Dermis blood vessel endothelial cell (primary cell): ENCODE results near the gene NDRG2. TPM values are rescaled to one million over a fixed set of nuclear protein-coding genes. Genes with fewer than 3 reads are reported as not detected.
"Not testable (repeated sequence)": the region's sequence is repeated elsewhere in the genome, so short reads cannot be mapped to it uniquely, and the experiment has no call there.

Experiments used
- DNase-seq: peaks from one replicate; pipeline ENCODE4 v3.0.0; 2010
- total RNA-seq: library from RNA; depleted of rRNA; stranded (reverse); fragments of >200 nt; gene quantifications from 2 replicates; pipeline ENCODE4 v1.2.3, GENCODE V29; 2014

The NDRG2 gene
- total RNA-seq, 1 donor from 2014 or later, result 3.6 TPM

- no peak for DNase-seq
These were observed 8.4 kb upstream of the NDRG2 start for GRCh38 chr14:21033133-21033698.

DNA sequence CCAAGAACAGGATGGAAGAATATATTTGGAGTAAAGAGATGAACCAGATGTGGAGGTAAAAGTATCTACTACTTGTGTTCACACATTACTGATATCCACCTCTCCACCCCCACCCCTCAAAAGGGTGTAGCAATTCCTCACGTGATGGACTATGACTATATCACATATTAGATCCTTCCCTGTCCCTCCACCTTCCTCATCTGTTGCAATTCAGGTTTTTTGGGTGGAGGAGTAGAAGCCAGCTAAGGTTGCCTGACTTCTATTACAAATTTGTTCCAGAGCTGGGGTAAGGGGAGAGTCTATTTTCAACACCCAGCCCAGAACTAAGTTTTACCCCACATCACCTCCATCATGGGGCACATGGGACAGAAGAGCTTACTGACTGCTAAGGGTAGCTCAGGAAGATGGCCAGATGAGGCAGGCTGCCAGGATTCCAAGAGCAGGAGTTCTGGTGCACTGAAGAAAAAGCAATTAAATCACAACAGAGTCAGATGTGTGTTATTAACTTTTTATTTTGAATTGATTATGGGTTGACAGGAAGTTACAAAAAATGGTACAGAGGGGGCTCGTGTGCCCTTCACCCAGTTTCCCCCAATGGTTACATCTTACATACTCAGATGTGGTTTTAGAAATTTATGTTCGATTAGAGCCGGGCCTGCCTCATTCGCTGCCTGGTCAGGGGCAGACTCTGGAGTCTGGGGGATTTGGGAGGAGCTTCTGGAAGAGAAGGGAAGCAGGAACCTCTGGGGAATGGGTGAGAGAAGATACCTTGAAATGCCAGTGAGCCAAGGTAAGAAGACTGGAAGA, 7.7 kb upstream of the NDRG2 start:
- DNase-seq, result no peak

DNA sequence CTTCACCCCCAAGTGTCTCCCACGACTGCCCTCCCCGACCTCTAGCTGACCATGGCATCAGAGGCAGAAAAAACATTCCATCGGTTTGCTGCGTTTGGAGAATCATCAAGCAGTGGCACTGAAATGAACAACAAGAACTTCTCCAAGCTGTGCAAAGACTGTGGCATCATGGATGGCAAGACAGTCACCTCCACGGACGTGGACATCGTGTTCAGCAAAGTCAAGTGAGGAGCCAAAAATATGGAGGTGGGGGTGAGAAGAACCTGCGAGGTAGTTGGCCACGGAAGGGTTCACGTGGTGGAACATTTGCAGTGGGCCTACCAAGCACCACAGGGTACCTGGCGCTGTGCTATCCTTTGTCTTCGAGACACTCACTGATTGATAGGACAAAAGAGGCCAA, 5.7 kb upstream of the NDRG2 start:
- no peak for DNase-seq

GRCh38 chr14:21029917-21030316, 5.1 kb upstream of the NDRG2 start, which contains the start of gene TPPP2:
TPPP2 (plus strand) TSS chr14:21030217; CDS start chr14:21030582, 365 bp downstream.
- DNase-seq, result no peak

DNA sequence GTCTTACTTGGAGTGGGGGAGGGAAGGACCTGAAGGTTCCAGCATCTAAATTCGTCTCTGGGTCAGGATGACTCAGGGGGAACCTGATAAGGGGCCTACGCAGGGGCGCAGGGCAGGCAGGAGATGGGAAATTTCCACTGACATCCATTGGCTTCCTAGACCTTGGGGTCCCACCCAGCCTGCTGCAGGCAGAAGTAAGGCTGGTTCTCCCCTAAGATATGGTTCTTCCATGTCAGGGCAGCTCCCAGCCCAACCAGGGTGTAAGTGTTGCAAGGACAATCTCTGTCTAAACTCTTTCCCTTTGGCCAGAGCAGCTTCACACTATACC, 2.1 kb upstream of the NDRG2 start:
- no peak for DNase-seq

DNA sequence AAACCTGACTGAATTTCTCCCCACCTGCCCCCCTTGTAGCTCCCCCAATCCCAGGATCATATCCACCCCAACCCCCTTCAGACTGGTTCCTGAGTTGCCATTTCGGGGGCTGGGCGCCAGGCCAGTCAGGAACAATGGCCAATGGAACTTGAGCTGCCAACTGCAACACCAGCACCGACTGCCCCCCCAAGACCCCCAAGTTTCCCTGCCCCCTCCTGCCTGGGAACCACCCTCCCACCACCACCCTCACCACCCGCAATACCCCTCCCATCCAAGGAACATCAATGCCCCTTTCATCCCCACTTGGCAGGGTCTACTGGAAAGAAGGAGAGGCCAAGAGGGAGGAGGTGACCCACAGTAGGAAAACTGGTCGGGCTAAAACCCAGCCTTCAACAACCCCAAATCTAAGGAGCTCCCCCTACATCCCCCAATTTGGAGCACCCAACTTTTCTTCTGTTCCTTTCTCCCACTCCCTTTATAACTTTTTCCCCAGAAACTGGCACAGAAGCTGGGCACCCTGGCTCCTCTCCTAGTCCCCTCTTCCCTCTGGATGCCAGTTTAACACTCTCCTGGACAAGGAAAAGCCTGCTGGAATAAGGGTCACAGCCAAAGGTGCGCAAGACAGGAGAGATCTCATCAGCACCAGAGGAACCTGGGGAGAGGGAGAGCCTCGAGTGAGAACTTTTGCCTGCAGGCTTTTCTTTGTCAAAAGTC, 1.6 kb upstream of the NDRG2 start:
- DNase-seq, result no peak

DNA sequence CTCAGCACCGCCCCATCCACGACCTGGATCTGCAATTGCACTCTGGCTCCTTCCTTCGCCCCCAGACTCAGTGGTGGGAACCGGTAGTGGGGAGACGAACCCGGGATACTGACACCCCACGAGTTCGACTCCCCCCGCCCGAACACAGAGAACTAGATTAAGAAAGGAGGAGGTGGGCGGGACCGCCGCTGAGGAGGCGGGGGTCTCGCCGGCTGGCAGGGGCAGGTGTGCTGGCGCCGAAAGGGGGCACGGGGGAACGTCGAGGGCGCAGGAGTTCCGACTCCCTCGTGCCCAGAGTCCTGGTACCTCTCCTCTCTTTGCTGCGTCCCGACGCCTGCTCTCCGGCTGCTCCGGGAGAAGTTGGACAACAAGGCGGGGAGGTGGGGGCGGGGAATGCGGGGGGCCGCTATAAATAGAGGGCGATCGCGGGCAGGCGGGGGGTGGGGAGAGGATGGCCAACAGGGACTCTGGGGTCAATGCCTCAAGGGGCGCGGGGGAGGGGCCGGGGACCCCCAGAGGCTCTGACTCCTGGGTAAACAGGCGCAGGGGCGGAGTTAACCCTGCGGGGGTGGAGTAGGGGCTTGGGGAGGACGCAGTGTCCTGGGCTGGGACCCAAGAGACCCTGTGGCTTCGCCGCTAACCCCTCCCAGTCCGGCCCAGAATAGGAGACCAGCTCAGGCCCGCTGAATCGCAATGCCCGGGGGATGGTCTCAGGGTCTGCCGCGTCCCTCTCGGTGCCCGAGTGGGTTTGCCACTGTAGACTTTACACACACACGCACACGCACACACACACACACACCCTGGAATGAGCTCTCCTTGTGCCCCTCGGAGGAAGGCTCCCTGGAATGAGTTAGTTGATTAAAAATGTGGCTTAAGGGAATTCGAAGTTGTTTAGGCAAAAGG, 761 bp upstream of the NDRG2 start:
- no peak for DNase-seq

DNA sequence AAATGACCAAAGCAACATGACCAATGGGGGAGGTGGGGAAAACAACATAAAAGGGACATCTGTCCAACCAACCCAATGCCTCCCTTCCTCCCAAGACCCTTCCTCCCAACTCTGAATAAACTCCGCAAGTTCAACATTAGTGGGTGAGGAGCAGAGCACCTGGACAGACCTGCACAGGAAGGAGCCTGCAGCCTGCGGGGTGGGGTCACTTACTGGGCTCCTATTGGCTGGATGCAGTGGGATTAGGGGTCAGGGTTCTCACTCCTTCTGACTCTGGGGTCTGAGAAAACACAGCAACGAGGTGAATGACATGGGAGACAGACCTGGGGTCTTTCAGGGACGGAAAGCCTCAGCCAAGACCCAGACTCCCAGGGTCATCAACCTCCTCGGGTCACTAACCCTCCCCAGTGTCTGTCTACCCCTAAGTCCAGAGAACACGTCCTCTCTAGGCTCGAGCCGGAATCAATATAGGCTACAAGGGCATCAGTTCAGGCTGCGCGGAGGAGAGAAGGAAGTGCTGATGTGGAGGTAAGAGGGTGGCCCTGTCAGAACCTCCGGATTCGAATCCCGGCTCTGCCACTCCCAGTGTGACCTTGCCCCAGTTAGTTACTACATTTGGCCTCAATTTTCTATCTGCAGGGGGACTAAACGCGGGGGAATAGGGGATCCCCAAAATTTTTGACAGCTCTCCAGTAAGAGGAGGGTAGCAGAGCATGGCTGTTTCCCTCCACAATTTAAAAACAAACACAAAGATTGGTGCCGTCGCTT, 860 bp downstream of the NDRG2 start:
- no peak for DNase-seq

- DNase-seq, result no peak
These were observed 1.7 kb downstream of the NDRG2 start for GRCh38 chr14:21023174-21023573.

DNA sequence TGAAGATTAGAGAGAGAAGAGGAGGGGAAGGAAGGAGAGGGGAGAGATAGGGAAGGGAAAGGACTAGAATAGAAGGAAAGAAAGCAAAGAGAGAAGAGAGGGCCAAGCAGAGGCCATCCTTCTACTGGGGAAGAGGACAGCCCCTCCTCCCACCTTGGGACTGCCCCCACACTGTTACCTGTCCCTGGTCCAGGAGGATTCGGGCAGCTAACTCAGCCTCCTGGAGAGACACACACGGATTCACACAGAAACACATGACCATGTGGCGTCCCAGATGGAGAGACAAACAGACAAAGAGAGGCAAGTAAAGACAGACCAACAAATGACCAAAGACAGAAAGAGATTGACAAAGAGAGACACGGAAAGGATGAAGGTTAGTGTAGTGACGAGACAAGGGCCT, 2.2 kb downstream of the NDRG2 start:
- DNase-seq, result no peak

DNA sequence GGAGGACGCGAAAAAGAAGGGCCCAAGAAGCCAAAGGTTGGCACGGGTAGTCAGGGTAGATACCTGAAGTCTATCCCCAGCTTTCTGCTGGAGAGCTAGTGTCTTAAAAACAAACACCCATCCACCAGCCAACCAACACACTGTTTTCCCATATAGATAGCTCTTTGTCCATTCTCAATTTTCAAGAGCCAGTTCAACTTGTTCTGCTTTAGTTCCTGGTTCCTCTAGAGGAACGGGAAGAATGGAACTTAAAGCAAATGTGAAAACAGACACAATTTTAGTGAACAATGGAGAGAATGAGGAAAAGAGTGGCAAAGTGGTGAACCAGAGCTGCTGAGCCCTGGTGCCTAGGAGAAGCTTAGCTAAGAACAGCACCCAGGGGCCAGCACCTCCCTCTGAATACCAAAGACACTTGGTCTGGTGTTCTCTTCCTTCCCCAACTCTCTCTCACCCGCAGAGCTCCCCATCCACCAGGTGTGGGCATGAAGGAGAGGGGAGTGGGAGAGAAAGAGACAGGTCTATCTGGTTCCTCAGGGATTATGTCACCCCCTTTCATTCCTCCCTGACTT, 3.8 kb downstream of the NDRG2 start:
- no peak for DNase-seq

GRCh38 chr14:21019366-21019765, 5.5 kb downstream of the NDRG2 start:
- no peak for DNase-seq

GRCh38 chr14:21018781-21019180, 6.1 kb downstream of the NDRG2 start:
- DNase-seq, result no peak

- no peak for DNase-seq
These were observed 6.6 kb downstream of the NDRG2 start for GRCh38 chr14:21018286-21018685.

- DNase-seq, result no peak
These were observed 7.2 kb downstream of the NDRG2 start for GRCh38 chr14:21017528-21018245.

DNA sequence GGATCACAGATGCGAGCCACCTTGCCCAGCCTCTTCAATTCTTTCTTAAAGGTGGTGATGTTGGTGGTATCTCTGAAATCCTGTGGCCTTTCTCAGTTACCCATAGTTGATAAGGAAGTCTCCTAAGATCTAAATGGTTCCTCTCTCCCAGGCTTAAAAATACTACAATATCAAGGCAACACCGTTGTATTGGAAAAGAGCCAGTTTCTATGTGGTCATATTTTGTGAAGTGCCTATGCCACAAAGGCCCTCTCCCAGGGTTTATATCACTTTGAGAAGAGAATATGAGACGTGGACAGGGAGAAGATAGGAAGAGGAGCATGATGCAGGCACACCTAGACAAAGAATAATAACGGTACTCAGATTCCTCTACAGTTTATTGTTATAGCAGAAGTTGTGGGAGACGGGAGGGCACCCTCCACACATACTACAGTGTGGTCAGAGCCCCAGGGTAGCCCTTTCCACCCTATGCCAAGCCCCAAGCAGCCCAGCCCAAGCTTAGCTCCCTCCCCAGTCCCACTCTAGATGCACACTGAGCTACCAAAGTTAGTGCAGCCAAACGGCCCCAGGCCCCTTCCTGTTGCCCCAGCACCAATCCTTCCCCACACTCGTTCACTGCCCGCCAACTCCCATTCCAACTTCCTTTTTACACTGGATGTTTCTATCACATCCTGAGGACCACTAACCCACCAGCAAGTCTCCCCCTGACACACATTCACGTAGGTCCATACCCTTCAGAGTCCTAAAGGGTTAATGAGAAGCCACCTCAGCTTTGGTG, 8.3 kb downstream of the NDRG2 start:
- no peak for DNase-seq

- no peak for DNase-seq
These were observed 9.5 kb downstream of the NDRG2 start for GRCh38 chr14:21015312-21015711.

DNA sequence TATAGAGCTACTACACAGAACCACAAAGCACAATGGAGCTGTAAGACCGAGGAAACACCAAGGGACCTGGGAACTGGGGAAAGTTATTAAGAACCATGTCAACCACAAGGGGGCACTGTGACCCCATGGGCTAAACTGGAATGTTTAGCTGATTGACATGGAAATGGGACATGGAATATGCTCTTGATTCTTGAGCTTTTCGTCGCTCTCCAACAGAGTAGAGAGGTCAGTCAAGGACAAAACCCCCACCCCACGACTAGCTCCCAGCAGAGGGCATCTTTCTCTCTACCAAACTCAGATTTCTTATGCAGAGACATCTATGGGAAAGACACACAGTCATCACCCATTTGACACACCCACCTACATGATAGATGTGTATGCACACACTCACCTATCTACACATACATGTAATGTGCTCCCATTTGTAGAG, 10.1 kb downstream of the NDRG2 start:
- DNase-seq, result peak; percentile 94

DNA sequence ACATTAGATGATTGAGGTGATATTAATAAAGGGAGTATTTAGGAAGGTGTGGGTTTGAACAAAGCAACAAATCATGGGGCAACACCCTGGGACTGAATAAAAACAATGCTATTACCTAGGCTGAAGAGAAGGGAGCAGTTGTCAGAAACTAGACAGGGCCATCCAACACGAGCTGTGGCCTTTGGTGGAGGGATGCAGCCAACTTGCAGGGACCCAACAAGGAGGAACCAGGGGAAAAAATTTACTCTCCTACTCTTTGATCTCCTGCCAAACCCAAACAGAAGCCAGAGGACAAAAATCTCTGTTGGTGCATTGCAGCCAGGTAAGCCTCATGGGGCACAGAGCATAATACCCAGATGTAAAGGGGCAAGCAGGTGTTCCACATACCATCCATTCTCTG, 13.7 kb downstream of the NDRG2 start:
- DNase-seq, result no peak

DNA sequence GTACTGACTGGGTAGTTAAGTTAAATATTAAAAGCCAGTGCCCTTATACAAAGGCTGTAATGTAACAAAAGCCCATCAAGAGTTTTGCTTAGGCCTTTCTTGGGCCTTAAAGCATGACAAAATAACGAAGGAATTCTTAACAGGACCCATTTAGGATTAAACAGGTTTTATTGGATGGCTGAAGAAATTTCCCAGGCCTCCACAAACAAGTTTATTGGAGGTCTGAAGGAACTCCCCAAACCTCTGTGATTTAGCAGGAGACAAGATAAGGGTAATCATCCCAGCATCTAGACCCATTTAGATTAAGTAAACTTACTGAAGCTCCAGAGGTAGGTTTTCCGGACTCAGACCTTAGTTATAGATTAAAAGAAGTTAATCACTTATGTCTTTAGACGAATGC, 15.1 kb downstream of the NDRG2 start:
- DNase-seq, result not testable (repeated sequence)
